ENCODE results near the gene TAF7.
"Not testable (repeated sequence)": the region's sequence is repeated elsewhere in the genome, so short reads cannot be mapped to it uniquely, and the experiment has no call there.

Gene TAF7, protein sequence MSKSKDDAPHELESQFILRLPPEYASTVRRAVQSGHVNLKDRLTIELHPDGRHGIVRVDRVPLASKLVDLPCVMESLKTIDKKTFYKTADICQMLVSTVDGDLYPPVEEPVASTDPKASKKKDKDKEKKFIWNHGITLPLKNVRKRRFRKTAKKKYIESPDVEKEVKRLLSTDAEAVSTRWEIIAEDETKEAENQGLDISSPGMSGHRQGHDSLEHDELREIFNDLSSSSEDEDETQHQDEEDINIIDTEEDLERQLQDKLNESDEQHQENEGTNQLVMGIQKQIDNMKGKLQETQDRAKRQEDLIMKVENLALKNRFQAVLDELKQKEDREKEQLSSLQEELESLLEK

DNA sequence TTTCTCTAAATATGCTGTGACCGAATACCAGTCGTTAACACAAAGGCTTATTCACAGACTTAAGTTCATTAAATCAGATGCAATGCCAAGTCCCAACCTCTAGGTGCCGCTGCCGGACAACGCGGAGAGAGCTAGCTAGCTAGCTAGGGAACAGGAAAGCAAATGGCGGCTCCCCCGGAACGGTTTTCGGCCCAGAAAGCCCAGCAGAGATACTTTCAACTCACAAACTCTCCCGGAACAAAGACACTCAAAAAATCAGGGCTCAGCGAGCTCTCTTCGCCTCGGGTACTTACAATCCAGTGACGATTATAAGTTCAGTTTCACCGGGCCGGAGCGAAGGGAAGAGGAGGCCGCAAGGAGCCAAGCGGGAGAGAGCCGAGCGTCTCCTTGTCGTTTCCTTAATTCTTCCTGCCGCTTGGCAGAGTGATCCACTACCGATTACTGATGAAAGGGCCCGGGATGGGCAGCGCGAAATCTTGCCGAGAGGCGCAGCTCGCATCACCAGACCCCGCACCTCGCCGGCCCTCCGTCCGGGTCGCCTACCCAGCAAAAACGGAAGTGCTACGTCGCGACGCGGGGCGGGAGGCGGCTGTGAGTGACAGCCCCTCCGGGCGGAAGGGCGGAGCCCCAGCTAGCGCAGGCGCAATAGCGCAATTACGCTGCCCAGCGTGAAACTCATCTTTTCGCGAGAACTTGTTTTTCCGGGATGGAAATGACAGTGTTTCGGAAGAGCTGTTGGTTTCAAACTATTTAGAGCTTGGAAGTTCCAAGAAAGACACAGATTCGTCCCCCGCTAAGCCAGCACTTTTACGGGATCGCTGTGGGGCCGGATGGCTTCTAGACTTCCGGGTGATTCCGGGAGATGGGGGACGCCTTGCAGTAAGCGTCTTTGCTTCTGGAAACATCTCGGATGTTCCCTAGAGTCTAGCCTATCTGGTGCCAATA, at the start of gene TAF7:
TSS of gene TAF7 (minus strand) at position 560 of the 945 bp plus-strand sequence. CDS start 740 bp downstream, outside the sequence.
- DNase-seq: peak; percentile 89

GRCh38 chr5:141366016-141366896, 45.7 kb upstream of the TAF7 start:
- no peak for DNase-seq

- no peak for DNase-seq
Observed at GRCh38 chr5:141363952-141364660, 43.5 kb upstream of the TAF7 start, which contains the start of gene PCDHGA5. TSS of gene PCDHGA5 (plus strand) at chr5:141364162. CDS start at chr5:141364331, 169 bp downstream.

- DNase-seq: no peak
Observed at GRCh38 chr5:141362719-141363118, 42.1 kb upstream of the TAF7 start.

DNA sequence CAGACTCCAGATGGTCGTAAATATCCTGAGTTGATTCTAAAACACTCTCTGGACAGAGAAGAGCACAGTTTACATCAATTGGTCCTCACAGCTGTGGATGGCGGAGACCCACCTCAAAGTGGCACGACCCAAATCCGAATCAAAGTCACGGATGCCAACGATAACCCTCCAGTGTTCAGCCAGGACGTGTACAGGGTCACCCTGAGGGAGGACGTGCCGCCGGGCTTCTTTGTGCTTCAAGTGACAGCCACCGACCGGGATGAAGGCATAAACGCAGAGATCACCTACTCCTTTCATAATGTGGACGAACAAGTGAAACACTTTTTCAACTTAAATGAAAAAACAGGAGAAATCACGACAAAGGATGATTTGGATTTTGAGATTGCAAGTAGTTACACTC, 40.1 kb upstream of the TAF7 start:
- no peak for DNase-seq

- no peak for DNase-seq
Observed at GRCh38 chr5:141359790-141360426, 39.3 kb upstream of the TAF7 start, which contains the start of gene PCDHGB2. TSS of gene PCDHGB2 (plus strand) at chr5:141359994. CDS start at chr5:141360136, 142 bp downstream.

GRCh38 chr5:141356950-141357349, 36.4 kb upstream of the TAF7 start:
- DNase-seq: no peak

GRCh38 chr5:141356133-141356532, 35.5 kb upstream of the TAF7 start:
- DNase-seq: no peak

DNA sequence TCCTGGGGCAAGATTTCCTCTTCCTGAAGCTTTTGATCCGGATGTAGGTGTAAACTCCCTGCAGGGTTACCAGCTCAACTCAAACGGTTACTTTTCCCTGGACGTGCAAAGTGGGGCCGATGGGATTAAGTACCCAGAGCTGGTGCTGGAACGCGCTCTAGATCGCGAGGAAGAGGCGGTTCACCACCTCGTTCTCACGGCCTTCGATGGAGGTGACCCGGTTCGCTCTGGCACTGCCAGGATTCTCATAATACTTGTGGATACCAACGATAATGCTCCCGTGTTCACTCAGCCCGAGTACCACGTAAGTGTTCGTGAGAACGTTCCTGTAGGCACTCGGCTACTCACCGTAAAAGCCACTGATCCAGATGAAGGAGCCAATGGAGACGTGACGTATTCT, 35.1 kb upstream of the TAF7 start:
- no peak for DNase-seq

GRCh38 chr5:141354900-141355469, 34.4 kb upstream of the TAF7 start, which contains the start of gene PCDHGA4:
TSS of gene PCDHGA4 (plus strand) at chr5:141355021. CDS start at chr5:141355108, 87 bp downstream.
- no peak for DNase-seq

DNA sequence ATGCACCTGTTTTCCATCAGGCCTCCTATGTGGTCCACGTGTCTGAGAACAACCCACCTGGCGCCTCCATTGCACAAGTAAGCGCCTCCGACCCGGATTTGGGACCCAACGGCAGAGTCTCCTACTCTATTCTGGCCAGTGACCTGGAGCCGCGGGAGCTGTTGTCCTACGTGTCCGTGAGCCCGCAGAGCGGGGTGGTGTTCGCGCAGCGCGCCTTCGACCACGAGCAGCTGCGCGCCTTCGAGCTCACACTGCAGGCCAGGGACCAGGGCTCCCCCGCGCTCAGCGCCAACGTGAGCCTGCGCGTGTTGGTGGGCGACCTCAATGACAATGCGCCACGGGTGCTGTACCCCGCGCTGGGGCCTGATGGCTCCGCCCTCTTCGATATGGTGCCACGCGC, 31.0 kb upstream of the TAF7 start:
- DNase-seq: no peak

DNA sequence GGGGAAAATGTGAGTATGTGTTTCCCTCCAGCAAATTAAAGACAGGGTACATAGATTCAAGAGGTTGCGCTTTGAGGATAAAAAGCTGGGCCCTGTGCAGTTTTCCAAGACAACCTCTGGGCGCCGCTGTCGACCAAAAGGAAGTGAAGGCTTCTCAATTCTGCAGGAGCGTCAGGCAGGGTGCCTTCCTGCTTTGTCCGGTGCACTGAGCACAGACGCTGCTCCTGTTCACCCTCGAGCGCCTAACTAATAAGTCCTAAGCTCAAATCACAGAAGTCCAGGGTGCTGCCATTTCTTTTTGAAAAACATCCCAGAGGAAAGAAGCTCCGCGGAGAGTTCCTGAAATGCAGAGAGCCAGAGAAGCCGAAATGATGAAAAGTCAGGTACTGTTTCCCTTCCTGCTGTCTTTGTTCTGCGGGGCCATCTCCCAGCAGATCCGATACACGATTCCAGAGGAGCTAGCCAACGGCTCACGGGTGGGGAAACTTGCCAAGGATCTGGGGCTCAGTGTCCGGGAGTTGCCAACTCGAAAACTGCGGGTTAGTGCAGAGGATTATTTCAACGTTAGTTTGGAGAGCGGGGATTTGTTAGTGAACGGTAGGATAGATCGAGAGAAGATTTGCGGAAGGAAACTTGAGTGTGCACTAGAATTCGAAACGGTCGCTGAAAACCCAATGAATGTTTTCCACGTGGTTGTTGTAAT, 29.5 kb upstream of the TAF7 start, which contains the start of gene PCDHGB1:
TSS of gene PCDHGB1 (plus strand) at position 183 of the 703 bp plus-strand sequence. CDS start at position 345, 162 bp downstream.
- DNase-seq: no peak

GRCh38 chr5:141346017-141346416, 25.4 kb upstream of the TAF7 start:
- DNase-seq: not testable (repeated sequence)

GRCh38 chr5:141345327-141345726, 24.7 kb upstream of the TAF7 start:
- no peak for DNase-seq

DNA sequence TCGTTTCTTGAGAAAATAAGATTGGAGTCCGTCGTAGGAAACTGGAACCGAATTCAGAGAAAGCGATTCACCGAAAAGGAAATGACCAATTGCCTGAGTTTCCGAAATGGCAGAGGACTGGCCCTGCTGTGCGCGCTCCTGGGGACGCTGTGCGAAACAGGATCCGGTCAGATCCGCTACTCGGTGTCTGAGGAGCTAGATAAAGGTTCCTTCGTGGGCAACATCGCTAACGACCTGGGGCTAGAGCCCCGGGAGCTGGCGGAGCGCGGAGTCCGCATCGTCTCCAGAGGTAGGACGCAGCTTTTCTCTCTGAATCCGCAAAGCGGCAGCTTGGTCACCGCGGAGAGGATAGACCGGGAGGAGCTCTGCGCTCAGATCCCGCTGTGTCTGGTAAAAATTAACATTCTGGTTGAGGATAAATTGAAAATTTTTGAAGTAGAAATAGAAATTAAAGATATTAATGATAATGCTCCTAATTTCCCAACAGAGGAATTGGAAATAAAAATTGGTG, 23.4 kb upstream of the TAF7 start:
- no peak for DNase-seq

DNA sequence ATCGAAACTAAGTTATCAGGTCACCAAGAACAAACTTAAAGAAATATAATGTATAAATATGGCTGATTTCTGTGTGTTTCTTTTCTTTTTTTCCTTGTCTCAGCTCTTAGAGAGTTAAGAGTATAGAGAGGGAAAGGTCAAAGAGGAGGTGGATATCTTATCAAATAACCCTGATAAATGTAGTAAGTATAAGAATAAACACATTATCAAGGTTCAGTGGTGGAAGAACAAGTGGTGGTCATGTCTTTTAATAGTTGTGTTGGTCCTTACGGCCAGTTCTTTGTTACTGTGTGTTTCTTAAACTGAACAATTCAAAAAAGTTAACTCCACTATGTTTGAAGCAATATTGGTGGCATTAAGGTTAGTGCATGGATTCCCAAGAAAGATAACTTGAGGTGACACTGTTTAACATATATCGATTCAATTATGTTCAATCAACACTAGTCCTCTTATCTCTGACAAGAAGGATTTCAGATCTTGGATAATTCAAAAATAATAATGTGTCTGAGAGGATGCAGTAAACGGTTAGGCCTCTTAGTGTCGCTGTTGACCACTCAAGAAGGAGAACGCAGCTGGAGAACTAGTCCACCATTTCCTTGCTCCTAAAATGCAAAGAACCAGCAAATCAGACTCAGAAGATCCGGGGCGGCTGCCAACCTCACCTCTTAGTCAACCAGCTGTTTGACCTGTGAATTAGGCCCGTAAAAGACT, 22.8 kb upstream of the TAF7 start, which contains the start of gene PCDHGA3:
TSS of gene PCDHGA3 (plus strand) at position 588 of the 711 bp plus-strand sequence. CDS start 205 bp downstream, outside the sequence.
- no peak for DNase-seq

- DNase-seq: no peak
Observed at GRCh38 chr5:141342773-141343172, 22.2 kb upstream of the TAF7 start.

DNA sequence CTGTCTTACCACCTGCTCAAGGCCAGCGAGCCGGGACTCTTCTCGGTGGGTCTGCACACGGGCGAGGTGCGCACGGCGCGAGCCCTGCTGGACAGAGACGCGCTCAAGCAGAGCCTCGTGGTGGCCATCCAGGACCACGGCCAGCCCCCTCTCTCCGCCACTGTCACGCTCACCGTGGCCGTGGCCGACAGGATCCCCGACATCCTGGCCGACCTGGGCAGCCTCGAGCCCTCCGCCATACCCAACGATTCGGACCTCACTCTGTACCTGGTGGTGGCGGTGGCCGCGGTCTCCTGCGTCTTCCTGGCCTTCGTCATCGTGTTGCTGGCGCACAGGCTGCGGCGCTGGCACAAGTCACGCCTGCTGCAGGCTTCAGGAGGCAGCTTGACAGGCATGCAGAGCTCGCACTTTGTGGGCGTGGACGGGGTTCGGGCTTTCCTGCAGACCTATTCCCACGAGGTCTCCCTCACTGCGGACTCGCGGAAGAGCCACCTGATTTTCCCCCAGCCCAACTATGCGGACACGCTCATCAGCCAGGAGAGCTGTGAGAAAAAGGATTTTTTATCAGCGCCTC, 20.3 kb upstream of the TAF7 start:
- not testable (repeated sequence) for DNase-seq
